ENCODE data around the gene COBL. TPM values are rescaled to one million over a fixed set of nuclear protein-coding genes. Genes with fewer than 3 reads are reported as not detected.

COBL gene
- total RNA-seq, 4 donors from 2014 or later = under 0.01 to 7.7 (median 2.6) TPM

DNA sequence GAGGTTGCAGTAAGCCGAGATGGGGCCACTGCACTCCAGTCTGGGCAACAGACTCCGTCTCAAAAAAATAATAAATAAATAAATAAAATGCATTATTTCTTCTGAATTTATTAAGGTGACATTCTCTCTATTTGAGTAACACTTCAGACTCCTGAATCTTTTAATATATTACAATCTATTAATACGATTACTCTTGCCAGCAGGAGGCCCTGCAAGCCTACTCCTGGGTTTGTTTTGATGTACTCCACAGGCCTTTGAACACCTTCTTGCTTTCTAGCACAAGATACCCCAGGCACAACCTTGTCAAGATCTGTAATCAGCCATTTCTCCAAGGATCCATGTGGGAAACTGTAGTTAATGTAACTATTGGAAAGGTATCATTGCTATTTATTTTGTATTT is 63.5 kb downstream of the COBL start:
- H3K4me1 ChIP-seq = no peaks in the 10 kb centered on the region
- no peaks in the 10 kb centered on the region for H3K36me3 ChIP-seq
- H3K9me3 ChIP-seq = no peaks in the 10 kb centered on the region
- TF ChIP-seq, protein P1, sequence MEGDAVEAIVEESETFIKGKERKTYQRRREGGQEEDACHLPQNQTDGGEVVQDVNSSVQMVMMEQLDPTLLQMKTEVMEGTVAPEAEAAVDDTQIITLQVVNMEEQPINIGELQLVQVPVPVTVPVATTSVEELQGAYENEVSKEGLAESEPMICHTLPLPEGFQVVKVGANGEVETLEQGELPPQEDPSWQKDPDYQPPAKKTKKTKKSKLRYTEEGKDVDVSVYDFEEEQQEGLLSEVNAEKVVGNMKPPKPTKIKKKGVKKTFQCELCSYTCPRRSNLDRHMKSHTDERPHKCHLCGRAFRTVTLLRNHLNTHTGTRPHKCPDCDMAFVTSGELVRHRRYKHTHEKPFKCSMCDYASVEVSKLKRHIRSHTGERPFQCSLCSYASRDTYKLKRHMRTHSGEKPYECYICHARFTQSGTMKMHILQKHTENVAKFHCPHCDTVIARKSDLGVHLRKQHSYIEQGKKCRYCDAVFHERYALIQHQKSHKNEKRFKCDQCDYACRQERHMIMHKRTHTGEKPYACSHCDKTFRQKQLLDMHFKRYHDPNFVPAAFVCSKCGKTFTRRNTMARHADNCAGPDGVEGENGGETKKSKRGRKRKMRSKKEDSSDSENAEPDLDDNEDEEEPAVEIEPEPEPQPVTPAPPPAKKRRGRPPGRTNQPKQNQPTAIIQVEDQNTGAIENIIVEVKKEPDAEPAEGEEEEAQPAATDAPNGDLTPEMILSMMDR (IDR thresholded peaks at IDR 0.05) = no peak
- intact Hi-C loops (cut with DNase I; ENCODE audit: low total_unique reads) = no loop called here
- H3K4me3 ChIP-seq = no peak overlapping the region
- no peaks in the 10 kb centered on the region for H3K27me3 ChIP-seq
- DNase-seq = no peak
- no peak overlapping the region for H3K27ac ChIP-seq

DNA sequence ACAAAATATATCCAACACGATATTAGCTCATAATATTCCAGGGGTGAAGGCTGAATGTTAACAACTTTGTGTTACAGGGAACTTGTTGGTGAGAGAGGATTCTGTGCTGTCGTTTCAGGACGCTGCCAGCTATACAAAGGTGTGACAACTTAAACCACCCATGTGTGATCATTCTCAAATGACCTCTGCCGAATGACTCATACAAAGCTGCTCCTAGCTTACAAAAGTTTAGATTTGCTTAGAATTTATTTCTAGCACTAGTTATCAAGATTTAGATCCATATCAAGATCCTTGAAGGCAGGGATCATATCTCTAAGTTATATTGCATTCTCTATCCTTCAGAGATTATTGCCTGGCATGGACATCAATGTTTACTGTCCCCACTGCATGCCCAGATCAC is 65.3 kb downstream of the COBL start:
- intact Hi-C loops (cut with DNase I; ENCODE audit: low total_unique reads) = no loop called here
- Histone ChIP-seq H3K27me3 (no peaks in the 10 kb centered on the region), H3K36me3 (no peaks in the 10 kb centered on the region), H3K27ac (no peak overlapping the region), H3K4me3 (no peak overlapping the region), H3K9me3 (no peaks in the 10 kb centered on the region), H3K4me1 (no peaks in the 10 kb centered on the region)
- TF ChIP-seq, protein P1 (IDR thresholded peaks at IDR 0.05) = no peak
- TF ChIP-seq POLR2A (IDR thresholded peaks at IDR 0.05) = no peak
- DNase-seq = no peak

DNA sequence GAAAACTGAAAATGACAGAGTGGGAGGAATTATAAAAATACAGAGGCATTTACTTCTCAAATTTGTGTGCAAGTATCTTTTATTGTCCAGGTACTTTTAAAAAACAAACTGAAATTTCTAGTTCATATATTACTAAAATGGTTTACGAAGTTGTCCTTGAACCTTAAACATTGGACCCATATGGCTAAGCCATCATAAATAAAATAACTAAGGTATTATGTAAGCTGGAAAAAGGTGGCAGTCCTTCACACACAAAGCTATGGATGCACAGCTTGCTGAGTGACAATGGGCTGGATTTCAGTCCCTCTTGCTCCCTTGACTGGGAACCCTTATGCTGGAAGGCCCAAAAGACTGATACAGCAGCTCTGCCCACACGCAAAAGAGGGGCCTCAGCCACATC is 66.1 kb downstream of the COBL start:
- H3K27ac ChIP-seq = no peak overlapping the region

DNA sequence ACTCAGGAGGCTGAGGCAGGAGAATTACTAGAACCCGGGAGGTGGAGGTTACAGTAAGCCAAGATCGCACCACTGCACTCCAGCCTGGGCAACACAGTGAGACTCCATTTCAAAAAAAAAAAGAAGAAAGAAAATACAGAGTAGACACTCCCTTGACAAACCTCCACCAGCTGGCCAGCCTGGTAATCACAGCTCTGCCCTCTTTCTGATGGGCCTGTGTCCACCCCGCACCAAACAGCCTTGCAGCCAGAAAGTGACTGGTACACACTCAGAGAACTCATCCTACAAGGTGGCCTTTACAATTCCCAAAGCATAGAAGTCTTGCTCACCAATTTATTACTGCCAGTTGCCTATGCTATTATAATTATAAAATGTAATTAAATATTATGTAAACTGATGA is 66.6 kb downstream of the COBL start:
- intact Hi-C loops (cut with DNase I; ENCODE audit: low total_unique reads) = no loop called here
- Histone ChIP-seq H3K4me1 (no peaks in the 10 kb centered on the region), H3K36me3 (no peaks in the 10 kb centered on the region), H3K27me3 (no peaks in the 10 kb centered on the region), H3K9me3 (no peaks in the 10 kb centered on the region), H3K4me3 (no peak overlapping the region), H3K27ac (no peak overlapping the region)
- TF ChIP-seq, protein P1 (IDR thresholded peaks at IDR 0.05) = no peak
- no peak for TF ChIP-seq POLR2A (IDR thresholded peaks at IDR 0.05)
- no peak for DNase-seq

More for the DNA sequence above, 66.1 kb downstream of the COBL start:
- no peaks in the 10 kb centered on the region for H3K4me1 ChIP-seq
- no peak for TF ChIP-seq POLR2A (IDR thresholded peaks at IDR 0.05)
- TF ChIP-seq, protein P1 (IDR thresholded peaks at IDR 0.05) = no peak
- intact Hi-C loops (cut with DNase I; ENCODE audit: low total_unique reads) = no loop called here
- H3K36me3 ChIP-seq = no peaks in the 10 kb centered on the region
- no peaks in the 10 kb centered on the region for H3K9me3 ChIP-seq
- no peak overlapping the region for H3K4me3 ChIP-seq
- DNase-seq = no peak
- H3K27me3 ChIP-seq = no peaks in the 10 kb centered on the region

DNA sequence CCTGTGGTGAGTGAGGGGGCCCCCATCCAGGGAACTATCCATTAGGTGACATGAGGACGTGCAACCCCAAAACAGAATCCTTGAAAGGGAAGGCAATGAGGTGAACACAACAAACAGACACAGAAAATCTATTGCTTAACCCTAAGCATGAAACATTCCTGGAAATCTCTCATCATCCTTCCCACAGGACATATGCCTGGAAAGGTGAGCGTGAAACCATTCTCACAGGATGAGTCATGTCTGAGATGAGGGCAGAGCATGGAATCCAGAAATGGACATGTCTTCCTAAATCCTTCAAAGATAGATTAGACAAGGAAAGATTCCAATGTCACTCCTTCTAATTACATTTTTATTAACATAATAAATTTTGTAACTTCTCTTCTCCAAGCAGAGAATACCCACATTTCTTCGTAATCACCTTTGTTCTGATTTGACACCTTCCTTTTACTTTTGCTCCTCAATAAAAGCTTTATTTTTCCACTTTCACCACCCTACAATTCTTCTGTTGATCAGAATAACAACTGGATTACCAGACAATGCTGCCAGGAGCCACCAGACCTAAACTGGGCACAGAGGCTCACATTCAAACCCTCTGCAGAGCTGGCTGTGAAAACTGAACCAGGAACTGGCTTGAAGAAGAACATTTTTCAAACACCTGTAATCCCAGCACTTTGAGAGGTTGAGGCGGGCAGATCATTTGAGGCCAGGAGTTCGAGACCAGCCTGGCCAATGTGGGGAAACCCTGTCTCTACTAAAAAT is 67.2 kb downstream of the COBL start:
- Histone ChIP-seq H3K4me1 (no peaks in the 10 kb centered on the region), H3K4me3 (no peak overlapping the region), H3K9me3 (no peaks in the 10 kb centered on the region), H3K27me3 (no peaks in the 10 kb centered on the region), H3K36me3 (no peaks in the 10 kb centered on the region), H3K27ac (no peak overlapping the region)
- DNase-seq = no peak
- no peak for TF ChIP-seq POLR2A (IDR thresholded peaks at IDR 0.05)
- TF ChIP-seq, protein P1 (IDR thresholded peaks at IDR 0.05) = no peak
- intact Hi-C loops (cut with DNase I; ENCODE audit: low total_unique reads) = no loop called here

Data from uterus (tissue), 4 donors.